ENCODE data around the gene RAB3C.
A peak's percentile ranks its signal among the peaks of the same experiment; 100 is the strongest.

The RAB3C gene

DNA sequence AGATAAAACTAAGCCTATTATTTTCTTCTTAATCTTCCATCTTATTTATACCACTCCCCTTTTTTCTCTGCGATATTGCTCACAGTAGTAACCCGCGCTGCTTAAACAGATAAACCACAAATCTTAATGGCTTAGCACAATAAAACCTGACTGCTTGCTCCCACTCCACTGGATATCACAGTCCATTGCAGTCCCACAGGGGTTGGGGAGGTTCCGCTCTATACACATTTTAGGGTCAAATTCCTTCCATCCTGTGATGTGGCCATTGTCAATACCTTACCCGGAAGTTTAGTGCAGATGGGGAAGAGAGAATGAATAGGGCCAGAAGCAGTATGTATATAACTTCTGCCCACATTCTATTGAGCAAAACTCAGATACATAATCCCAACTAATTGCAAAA lies 193.7 kb downstream of the RAB3C start:
- DNase-seq (ENCODE audit: low read depth), result no peak
- H3K4me3 ChIP-seq (ENCODE audit: low read depth, low read length), result no peak overlapping the region
- TF ChIP-seq, protein P1, sequence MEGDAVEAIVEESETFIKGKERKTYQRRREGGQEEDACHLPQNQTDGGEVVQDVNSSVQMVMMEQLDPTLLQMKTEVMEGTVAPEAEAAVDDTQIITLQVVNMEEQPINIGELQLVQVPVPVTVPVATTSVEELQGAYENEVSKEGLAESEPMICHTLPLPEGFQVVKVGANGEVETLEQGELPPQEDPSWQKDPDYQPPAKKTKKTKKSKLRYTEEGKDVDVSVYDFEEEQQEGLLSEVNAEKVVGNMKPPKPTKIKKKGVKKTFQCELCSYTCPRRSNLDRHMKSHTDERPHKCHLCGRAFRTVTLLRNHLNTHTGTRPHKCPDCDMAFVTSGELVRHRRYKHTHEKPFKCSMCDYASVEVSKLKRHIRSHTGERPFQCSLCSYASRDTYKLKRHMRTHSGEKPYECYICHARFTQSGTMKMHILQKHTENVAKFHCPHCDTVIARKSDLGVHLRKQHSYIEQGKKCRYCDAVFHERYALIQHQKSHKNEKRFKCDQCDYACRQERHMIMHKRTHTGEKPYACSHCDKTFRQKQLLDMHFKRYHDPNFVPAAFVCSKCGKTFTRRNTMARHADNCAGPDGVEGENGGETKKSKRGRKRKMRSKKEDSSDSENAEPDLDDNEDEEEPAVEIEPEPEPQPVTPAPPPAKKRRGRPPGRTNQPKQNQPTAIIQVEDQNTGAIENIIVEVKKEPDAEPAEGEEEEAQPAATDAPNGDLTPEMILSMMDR (conservative IDR thresholded peaks at IDR 0.05; ENCODE audit: low read depth, low read length), result no peak

DNA sequence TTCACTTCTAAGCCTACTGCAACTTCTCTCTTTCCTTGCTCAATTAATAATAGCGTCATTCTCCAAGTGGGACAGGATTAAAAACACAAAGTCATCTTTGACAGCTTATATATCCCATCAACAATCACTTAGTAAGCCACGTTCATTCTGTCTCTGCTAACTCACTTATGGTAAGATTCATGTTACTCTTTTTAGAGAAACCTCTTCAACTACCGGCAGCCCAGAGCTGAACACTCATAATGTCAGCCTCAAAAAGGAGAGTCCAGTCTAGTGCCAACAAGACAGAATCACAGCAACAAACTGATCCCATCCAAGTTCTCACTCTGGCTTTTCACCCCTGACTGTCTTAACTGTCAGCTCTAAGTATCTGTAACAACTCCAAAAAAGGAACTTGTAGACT lies 196.0 kb downstream of the RAB3C start:
- TF ChIP-seq, protein P1 (conservative IDR thresholded peaks at IDR 0.05; ENCODE audit: low read depth, low read length), result no peak
- no peak for DNase-seq (ENCODE audit: low read depth)

DNA sequence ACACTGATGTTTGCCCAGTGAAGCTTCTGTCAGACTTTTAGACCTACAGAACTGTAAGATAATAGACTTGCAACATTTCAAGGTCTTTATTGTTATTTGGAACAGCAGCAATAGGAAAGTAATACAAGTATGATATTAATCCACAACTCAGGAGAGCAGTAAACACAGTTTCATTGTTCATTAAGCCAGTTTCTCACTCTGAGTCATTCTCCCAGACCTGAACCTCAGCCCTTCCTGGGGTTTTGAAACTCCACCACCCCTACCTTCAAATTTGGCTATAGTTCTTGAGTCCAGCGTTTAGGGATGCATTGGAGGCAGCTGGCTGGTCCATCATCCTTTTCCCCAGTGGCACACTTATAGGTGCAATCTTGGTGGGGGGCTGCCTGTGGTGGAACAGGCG lies 203.2 kb downstream of the RAB3C start:
- TF ChIP-seq, protein P1 (conservative IDR thresholded peaks at IDR 0.05; ENCODE audit: low read depth, low read length), result no peak
- no peak for DNase-seq (ENCODE audit: low read depth)
- H3K4me3 ChIP-seq (ENCODE audit: low read depth, low read length), result no peak overlapping the region

More for the DNA sequence above, 196.0 kb downstream of the RAB3C start:
- H3K4me3 ChIP-seq (ENCODE audit: low read depth, low read length), result no peak overlapping the region

DNA sequence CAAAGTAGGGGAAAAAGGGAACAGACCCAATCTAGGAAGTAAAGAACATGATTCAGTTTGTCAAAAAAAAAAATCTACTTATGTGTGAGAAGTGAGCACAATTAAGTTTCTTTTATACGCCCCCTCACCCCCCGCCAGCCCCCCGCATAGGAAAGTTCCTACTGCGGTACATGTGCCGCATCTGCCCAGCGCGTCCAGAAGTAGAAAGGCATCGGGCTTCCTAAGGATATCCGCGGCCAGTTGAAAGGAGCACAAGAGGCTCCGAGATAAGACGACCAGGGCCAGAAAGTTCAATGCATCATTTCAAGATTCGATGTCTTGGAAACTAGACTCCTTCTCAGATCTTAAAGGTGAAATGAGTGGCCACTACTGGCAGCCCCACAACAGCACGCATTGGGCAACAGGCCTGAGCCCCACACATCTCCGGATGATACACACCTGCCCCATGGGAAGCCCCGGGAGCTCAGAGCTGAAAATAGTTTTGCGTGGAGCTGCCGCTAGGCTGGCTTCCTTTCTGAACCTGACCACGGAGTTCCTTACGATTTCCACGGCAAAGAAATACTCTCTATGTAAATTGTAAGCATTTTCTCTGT lies 203.9 kb downstream of the RAB3C start:
- TF ChIP-seq, protein P1 (conservative IDR thresholded peaks at IDR 0.05; ENCODE audit: low read depth, low read length), result no peak
- DNase-seq (ENCODE audit: low read depth), result no peak
- no peak overlapping the region for H3K4me3 ChIP-seq (ENCODE audit: low read depth, low read length)

DNA sequence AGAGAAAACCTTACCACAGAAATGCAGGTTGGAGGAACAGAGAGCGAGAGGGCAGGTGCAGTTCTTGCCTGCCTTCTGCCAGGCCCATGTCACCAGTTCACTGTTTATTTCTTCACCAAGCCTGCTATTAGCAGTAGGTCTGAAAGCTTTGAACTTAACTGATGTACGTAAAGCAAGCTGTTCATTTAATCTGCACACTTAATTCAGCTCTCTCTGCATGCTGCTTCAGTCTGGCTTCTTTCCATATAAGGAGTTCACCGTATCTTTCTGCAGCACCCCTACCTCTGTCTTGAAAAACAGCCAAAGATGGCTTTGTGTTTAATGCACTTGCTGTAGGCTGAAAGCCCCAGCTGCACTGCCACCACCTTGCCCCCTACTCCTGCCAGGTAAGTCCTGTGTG lies 205.1 kb downstream of the RAB3C start:
- TF ChIP-seq, protein P1 (conservative IDR thresholded peaks at IDR 0.05; ENCODE audit: low read depth, low read length), result no peak
- no peak for DNase-seq (ENCODE audit: low read depth)

DNA sequence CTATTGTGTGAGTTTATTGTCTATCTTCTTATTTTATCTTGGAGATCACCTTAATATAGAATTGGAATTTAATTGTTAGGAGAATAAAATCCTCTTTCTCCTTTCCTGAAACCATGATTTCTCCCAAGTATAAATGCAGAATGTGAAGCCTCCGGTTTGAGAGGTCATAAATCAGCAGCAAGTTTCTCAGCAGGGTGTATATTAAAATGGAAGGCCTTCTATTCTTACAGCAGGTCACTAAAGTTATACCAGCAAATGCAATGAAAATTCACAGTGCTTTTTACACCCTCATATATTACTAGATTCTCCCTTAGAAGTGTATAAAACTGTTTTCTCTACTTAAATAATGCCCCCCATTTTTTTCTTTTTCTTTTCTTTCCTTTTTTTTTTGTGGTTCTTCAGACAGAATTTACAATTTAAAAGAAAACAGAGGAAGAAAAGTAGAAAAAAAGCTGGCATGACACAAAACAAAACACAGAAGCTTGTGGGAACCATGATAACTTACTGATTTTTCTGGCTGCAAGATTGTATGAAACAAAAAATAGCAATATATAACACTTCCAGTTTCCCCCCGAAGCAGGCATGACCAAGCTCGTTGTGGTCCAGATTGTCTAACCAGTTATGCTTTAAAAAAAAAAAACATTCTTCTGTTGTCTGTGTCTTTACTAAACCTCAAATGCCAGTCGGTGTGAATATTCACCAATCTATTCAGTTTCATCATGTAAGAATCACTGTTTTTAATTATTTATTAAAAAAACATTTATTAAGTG lies 211.2 kb downstream of the RAB3C start:
- H3K4me3 ChIP-seq (ENCODE audit: low read depth, low read length), result no peak overlapping the region
- TF ChIP-seq, protein P1 (conservative IDR thresholded peaks at IDR 0.05; ENCODE audit: low read depth, low read length), result no peak
- DNase-seq (ENCODE audit: low read depth), result no peak

More for the DNA sequence above, 205.1 kb downstream of the RAB3C start:
- no peak overlapping the region for H3K4me3 ChIP-seq (ENCODE audit: low read depth, low read length)

DNA sequence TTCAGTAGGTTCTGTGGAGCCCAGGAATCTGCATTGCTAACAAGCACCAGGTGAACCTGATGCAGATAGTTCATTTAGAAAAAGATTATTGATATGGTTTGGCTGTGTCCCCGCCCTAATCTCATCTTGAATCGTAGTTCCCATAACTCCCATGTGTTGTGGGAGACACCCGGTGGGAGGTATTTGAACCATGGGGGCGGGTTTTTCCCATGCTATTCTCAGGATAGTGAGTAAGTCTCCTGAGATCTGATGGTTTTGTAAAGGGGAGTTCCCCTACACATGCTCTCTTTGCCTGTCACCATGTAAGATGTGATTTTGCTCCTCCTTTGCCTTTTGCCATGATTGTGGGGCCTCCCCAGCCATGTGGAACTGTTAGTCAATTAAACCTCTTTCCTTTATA lies 212.0 kb downstream of the RAB3C start:
- peak; percentile 8 for DNase-seq (ENCODE audit: low read depth)
- no peak overlapping the region for H3K4me3 ChIP-seq (ENCODE audit: low read depth, low read length)
- TF ChIP-seq, protein P1 (conservative IDR thresholded peaks at IDR 0.05; ENCODE audit: low read depth, low read length), result no peak

Measured in choroid plexus epithelial cell (primary cell).